T-helper 9 cell (primary cell): Measurements from ENCODE around the gene RXRB.
"Not testable (repeated sequence)": the region's sequence is repeated elsewhere in the genome, so short reads cannot be mapped to it uniquely, and the experiment has no call there.

Experiments used
- DNase-seq: peaks from one replicate; pipeline ENCODE4 v3.0.0-alpha.2; 2020
- total RNA-seq, 2 donors: gene quantifications; one replicate each; lab custom pipeline; 2026; lab: John Stamatoyannopoulos, UW

The RXRB gene
- total RNA-seq: 53.8 to 91.8 reads per million in 2 donors

GRCh38 chr6:33200219-33201146 is at the start of gene RXRB, which contains the start of gene SLC39A7:
RXRB (minus strand) TSS chr6:33200665; CDS start chr6:33200476, 189 bp downstream.
SLC39A7 (plus strand) TSS chr6:33200867; CDS start chr6:33201246, 379 bp downstream.
- DNase-seq: peak; percentile 98

GRCh38 chr6:33249732-33250630 is 49.5 kb upstream of the RXRB start:
- no peak for DNase-seq

- peak; percentile 87 for DNase-seq
These were observed 48.7 kb upstream of the RXRB start for GRCh38 chr6:33248932-33249731.

- DNase-seq: no peak
These were observed 48.1 kb upstream of the RXRB start for GRCh38 chr6:33248643-33248931.

GRCh38 chr6:33247977-33248642 is 47.6 kb upstream of the RXRB start:
- peak; percentile 88 for DNase-seq

GRCh38 chr6:33243476-33243875 is 43.0 kb upstream of the RXRB start:
- DNase-seq: no peak

- DNase-seq: no peak
These were observed 41.5 kb upstream of the RXRB start for GRCh38 chr6:33241968-33242367.

GRCh38 chr6:33237741-33238140 is 37.3 kb upstream of the RXRB start:
- DNase-seq: no peak

- DNase-seq: no peak
These were observed 36.4 kb upstream of the RXRB start for GRCh38 chr6:33236852-33237251.

GRCh38 chr6:33236328-33236727 is 35.9 kb upstream of the RXRB start:
- no peak for DNase-seq

GRCh38 chr6:33235221-33235634 is 34.8 kb upstream of the RXRB start:
- no peak for DNase-seq

GRCh38 chr6:33226503-33227120 is 26.1 kb upstream of the RXRB start:
- DNase-seq: not testable (repeated sequence)

GRCh38 chr6:33217681-33218080 is 17.2 kb upstream of the RXRB start:
- DNase-seq: no peak

GRCh38 chr6:33217246-33217645 is 16.8 kb upstream of the RXRB start:
- DNase-seq: no peak

- no peak for DNase-seq
These were observed 15.7 kb upstream of the RXRB start for GRCh38 chr6:33216117-33216649.

- DNase-seq: no peak
These were observed 15.0 kb upstream of the RXRB start for GRCh38 chr6:33215271-33216116.

- no peak for DNase-seq
These were observed 13.5 kb upstream of the RXRB start for GRCh38 chr6:33213989-33214335.

GRCh38 chr6:33213166-33213988 is 12.9 kb upstream of the RXRB start:
- no peak for DNase-seq

- DNase-seq: no peak
These were observed 12.3 kb upstream of the RXRB start for GRCh38 chr6:33212857-33213165.
